Colonic mucosa (tissue), 4 donors: ENCODE results near the gene SLFNL1. TPM values are rescaled to one million over a fixed set of nuclear protein-coding genes. Genes with fewer than 3 reads are reported as not detected.

Experiments
- DNase-seq: peaks from one replicate; pipeline ENCODE4 v3.0.0-alpha.2; 2020
- H3K27ac ChIP-seq: fragments of 200-600 bp; one replicate; pipeline ENCODE4 v1.8.0; 2021
- H3K27me3 ChIP-seq: fragments of 200-600 bp; one replicate; pipeline ENCODE4 v1.8.0; 2021
- H3K36me3 ChIP-seq: fragments of 200-600 bp; one replicate; pipeline ENCODE4 v1.8.0; 2021
- H3K4me1 ChIP-seq: fragments of 200-600 bp; one replicate; pipeline ENCODE4 v1.8.0; 2021; ENCODE audit warnings: mild to moderate bottlenecking
- H3K4me3 ChIP-seq: fragments of 200-600 bp; one replicate; pipeline ENCODE4 v1.8.0; 2021
- H3K9ac ChIP-seq, 2 donors: one replicate each; pipeline ENCODE4 v1.7.0; 2013; ENCODE audit warnings: control low read depth in 2 of 2, low read depth in 2 of 2, low read length in 2 of 2
- H3K9me3 ChIP-seq: fragments of 200-600 bp; one replicate; pipeline ENCODE4 v1.8.0; 2021
- intact Hi-C: fragments of 100-400 bp; cut with DNase I; formaldehyde crosslinking; loops from one replicate; pipeline ENCODE4 v1.14.1; 2022
- total RNA-seq, 2 donors: library from RNA; stranded (reverse); fragmentation: NEBNext Ultra II Directional in 1 of 2; extraction: Animal tissue kit (Norgen Biotek cat#: 25700) in 1 of 2; gene quantifications; one replicate each; pipeline ENCODE4 v1.2.1, GENCODE V29; 2021
- TF ChIP-seq, protein P1 (sequence below): fragments of 200-600 bp; IDR thresholded peaks from one replicate; pipeline ENCODE4 v1.8.0; 2022; ENCODE audit warnings: antibody characterized with exemption, mild to moderate bottlenecking
- donor health status: healthy.
- donor health status: DM: no; HTN: no; CAD: no.
- donor health status: DM: no; HTN: no; CAD: no.

SLFNL1 gene
- total RNA-seq, 2 donors from 2014 or later: 0.27 to 0.30 TPM

DNA sequence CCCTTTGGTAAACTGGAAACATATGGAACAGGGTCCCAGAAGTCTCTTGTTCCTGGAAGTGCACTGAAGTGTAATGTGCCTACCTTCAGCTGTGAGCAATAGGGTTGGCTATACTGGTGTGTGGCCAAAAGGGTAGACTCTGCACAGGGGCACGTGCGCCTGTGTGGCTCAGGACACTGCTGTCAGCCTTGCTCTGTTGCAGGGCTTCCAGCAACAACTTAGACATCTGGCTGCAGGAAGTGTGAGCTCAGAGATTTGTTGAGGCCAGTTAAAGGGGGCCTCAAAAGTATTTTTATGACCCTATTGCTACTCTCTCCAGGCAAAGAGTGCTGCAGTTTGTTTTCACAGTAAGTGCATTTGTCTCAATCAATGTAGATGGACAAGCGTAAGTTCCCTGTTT lies 34.6 kb downstream of the SLFNL1 start:
- no peaks in the 10 kb centered on the region for H3K9me3 ChIP-seq
- H3K4me3 ChIP-seq: no peak overlapping the region
- intact Hi-C loops: no loop called here
- no peaks in the 10 kb centered on the region for H3K4me1 ChIP-seq
- H3K9ac ChIP-seq: no peak overlapping the region
- no peaks in the 10 kb centered on the region for H3K27me3 ChIP-seq
- TF ChIP-seq, protein P1, sequence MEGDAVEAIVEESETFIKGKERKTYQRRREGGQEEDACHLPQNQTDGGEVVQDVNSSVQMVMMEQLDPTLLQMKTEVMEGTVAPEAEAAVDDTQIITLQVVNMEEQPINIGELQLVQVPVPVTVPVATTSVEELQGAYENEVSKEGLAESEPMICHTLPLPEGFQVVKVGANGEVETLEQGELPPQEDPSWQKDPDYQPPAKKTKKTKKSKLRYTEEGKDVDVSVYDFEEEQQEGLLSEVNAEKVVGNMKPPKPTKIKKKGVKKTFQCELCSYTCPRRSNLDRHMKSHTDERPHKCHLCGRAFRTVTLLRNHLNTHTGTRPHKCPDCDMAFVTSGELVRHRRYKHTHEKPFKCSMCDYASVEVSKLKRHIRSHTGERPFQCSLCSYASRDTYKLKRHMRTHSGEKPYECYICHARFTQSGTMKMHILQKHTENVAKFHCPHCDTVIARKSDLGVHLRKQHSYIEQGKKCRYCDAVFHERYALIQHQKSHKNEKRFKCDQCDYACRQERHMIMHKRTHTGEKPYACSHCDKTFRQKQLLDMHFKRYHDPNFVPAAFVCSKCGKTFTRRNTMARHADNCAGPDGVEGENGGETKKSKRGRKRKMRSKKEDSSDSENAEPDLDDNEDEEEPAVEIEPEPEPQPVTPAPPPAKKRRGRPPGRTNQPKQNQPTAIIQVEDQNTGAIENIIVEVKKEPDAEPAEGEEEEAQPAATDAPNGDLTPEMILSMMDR: no peak
- H3K27ac ChIP-seq: no peak overlapping the region
- peaks cover 8% of the 10 kb centered on the region for H3K36me3 ChIP-seq
- no peak for DNase-seq

DNA sequence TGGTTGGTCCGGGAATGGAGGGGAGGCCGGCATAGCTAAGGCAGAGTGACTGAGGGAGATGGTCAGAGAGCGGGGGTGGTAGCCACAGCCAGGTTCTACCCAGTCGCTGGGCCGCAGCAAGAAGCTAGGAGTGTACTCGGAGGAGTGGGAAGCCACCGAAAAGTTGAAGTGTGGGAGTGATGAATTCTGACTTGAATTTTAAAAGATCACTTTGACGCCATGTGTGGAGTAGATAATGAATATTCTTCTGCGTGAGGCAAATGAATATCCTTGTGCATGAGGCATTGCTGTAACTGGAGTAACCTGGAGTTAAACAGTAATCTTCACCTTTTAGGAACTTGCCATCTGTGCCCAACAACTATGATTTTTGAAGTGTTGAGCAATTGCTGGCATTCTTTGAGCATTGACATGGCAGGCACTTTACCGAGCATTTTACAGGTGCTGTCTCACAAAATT lies 35.2 kb downstream of the SLFNL1 start:
- H3K36me3 ChIP-seq: peaks cover 8% of the 10 kb centered on the region
- no peaks in the 10 kb centered on the region for H3K4me1 ChIP-seq
- intact Hi-C loops: no loop called here
- H3K9ac ChIP-seq: no peak overlapping the region
- TF ChIP-seq, protein P1: no peak
- H3K27ac ChIP-seq: no peak overlapping the region
- H3K9me3 ChIP-seq: no peaks in the 10 kb centered on the region
- H3K4me3 ChIP-seq: no peak overlapping the region
- H3K27me3 ChIP-seq: no peaks in the 10 kb centered on the region
- DNase-seq: no peak

DNA sequence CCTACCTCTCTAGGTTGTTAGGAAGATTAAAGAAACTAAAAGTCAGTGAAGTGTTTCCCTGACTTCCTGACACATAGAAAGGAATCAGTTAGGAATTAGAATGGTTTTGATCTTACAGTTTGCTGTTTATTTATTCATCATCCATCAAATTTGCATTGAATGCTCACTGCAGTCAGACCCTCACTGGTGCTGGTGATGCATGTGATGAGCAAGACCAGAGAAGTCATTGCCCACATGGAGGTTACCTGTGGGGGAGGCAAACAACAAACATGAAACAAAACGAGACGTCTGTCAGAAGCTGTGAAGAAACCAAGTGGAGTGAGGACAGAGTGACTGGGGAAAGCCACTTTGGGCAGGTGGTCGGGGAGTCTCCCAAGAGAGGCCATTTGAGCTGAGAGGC lies 35.6 kb downstream of the SLFNL1 start:
- DNase-seq: no peak
- H3K27ac ChIP-seq: no peak overlapping the region
- H3K9me3 ChIP-seq: no peaks in the 10 kb centered on the region
- H3K4me3 ChIP-seq: no peak overlapping the region
- TF ChIP-seq, protein P1: no peak
- H3K36me3 ChIP-seq: peaks cover 8% of the 10 kb centered on the region
- no peak overlapping the region for H3K9ac ChIP-seq
- no peaks in the 10 kb centered on the region for H3K4me1 ChIP-seq
- intact Hi-C loops: no loop called here
- no peaks in the 10 kb centered on the region for H3K27me3 ChIP-seq

DNA sequence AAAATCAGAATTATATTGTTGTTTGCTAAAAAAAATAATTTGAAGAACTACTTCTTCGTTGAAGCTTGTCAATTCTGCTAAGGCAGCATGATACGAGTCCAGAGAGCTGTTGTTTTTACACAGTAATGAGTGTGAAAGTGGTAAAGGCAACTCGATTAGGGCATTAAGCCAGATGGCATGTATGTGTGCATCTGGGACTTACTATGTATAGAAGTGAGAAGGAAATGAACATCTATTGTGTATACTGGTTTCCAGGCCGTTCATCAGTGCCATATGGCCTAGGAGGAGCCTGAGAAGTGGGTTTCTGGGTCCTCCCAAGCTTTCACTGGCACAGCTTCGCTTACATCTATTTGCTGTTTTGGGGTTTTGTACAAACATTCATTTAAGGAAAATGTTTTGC lies 36.4 kb downstream of the SLFNL1 start:
- H3K27me3 ChIP-seq: no peaks in the 10 kb centered on the region
- peaks cover 8% of the 10 kb centered on the region for H3K36me3 ChIP-seq
- H3K9ac ChIP-seq: no peak overlapping the region
- DNase-seq: no peak
- TF ChIP-seq, protein P1: no peak
- no peak overlapping the region for H3K27ac ChIP-seq
- intact Hi-C loops: no loop called here
- H3K9me3 ChIP-seq: no peaks in the 10 kb centered on the region
- H3K4me3 ChIP-seq: no peak overlapping the region
- H3K4me1 ChIP-seq: no peaks in the 10 kb centered on the region

DNA sequence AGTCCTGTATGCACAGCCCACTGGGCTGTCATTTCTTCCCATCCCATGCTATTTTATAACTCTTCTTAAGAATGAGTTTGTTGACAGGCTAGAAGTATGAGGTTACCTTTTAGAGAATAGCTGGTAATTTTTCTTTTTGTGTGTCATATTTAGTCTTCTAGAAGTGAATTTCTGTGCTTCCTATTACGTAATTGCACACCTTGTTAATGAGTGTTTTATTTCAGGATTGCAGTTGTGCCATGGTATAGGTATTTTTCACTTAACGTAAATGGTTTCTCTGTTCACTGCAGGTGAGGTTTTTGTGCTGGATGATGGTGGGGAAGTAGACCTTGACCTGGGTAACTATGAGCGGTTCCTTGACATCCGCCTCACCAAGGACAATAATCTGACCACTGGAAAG lies 37.0 kb downstream of the SLFNL1 start:
- H3K27ac ChIP-seq: no peak overlapping the region
- no peaks in the 10 kb centered on the region for H3K9me3 ChIP-seq
- H3K4me3 ChIP-seq: no peak overlapping the region
- H3K36me3 ChIP-seq: peaks cover 8% of the 10 kb centered on the region
- DNase-seq: no peak
- intact Hi-C loops: no loop called here
- no peaks in the 10 kb centered on the region for H3K27me3 ChIP-seq
- no peaks in the 10 kb centered on the region for H3K4me1 ChIP-seq
- H3K9ac ChIP-seq: no peak overlapping the region
- TF ChIP-seq, protein P1: no peak

DNA sequence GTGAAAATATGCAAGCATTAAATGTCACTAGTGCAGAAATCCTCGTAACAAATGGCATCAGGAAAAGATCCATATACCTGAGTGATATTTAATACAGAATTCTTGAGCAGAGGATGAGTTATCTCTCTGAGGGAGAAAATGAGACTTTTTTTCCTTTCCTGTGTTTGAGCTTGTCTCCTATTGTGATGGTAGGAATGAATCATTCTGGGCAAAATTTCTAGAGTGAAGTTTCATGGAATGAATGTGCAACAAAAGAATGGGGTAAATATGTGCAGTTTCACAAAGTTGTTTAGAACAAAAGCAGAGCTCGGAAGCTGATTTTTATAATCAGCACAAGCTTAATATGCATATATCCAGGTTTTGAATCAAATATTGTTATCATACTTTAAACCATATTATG lies 37.5 kb downstream of the SLFNL1 start:
- H3K4me1 ChIP-seq: no peaks in the 10 kb centered on the region
- no peak overlapping the region for H3K4me3 ChIP-seq
- DNase-seq: no peak
- H3K27me3 ChIP-seq: no peaks in the 10 kb centered on the region
- intact Hi-C loops: no loop called here
- H3K9ac ChIP-seq: no peak overlapping the region
- H3K36me3 ChIP-seq: peaks cover 3% of the 10 kb centered on the region
- H3K9me3 ChIP-seq: no peaks in the 10 kb centered on the region
- TF ChIP-seq, protein P1: no peak
- no peak overlapping the region for H3K27ac ChIP-seq
